GM13977 (cell line): Measurements from ENCODE around the gene RGS3.
A peak's percentile ranks its signal among the peaks of the same experiment; 100 is the strongest.

ENCODE experiments used
- DNase-seq: peaks from one replicate; pipeline ENCODE4 v3.0.0; 2012; ENCODE audit warnings: low spot score
- in situ Hi-C: fragments of 300-500 bp; cut with MboI; formaldehyde crosslinking; loops from one replicate; pipeline ENCODE4 v1.12.0; 2022; ENCODE audit warnings: low sequenced_read_pairs, low pct_unique_long_range_greater_than_20kb, mixed read lengths, inconsistent platforms; ENCODE audit not compliant: unreplicated experiment
- TF ChIP-seq, protein P1 (sequence below): IDR thresholded peaks from 2 replicates; pipeline ENCODE4 v1.5.1; 2012; ENCODE audit warnings: mild to moderate bottlenecking, control low read depth; ENCODE audit not compliant: insufficient read depth; ENCODE audit errors: extremely low read depth, missing control alignments

Gene RGS3

DNA sequence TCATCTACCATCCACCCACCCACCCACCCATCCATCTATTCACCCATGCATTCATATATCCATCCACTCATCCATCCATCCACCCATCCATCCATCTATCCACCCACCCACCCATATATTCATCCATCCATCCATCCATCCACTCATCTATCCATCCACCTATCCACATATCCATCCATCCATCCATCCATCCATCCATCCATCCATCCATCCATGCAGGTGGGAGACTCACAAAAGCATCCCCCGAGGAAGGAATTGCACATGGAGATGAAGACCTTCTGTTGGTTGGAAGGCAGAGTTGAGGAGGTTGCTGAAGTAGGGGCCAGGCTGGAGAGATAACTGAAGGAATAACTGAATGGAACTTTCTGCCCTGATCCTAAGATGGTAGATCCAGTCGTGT, 126.9 kb downstream of the RGS3 start:
- TF ChIP-seq, protein P1, sequence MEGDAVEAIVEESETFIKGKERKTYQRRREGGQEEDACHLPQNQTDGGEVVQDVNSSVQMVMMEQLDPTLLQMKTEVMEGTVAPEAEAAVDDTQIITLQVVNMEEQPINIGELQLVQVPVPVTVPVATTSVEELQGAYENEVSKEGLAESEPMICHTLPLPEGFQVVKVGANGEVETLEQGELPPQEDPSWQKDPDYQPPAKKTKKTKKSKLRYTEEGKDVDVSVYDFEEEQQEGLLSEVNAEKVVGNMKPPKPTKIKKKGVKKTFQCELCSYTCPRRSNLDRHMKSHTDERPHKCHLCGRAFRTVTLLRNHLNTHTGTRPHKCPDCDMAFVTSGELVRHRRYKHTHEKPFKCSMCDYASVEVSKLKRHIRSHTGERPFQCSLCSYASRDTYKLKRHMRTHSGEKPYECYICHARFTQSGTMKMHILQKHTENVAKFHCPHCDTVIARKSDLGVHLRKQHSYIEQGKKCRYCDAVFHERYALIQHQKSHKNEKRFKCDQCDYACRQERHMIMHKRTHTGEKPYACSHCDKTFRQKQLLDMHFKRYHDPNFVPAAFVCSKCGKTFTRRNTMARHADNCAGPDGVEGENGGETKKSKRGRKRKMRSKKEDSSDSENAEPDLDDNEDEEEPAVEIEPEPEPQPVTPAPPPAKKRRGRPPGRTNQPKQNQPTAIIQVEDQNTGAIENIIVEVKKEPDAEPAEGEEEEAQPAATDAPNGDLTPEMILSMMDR: no peak
- DNase-seq: no peak
- in situ Hi-C loops: loop anchor here (5.0 to 10.0 kb wide), 2 partner anchors 72 to 136 kb away; no protein-coding TSS in a partner anchor

DNA sequence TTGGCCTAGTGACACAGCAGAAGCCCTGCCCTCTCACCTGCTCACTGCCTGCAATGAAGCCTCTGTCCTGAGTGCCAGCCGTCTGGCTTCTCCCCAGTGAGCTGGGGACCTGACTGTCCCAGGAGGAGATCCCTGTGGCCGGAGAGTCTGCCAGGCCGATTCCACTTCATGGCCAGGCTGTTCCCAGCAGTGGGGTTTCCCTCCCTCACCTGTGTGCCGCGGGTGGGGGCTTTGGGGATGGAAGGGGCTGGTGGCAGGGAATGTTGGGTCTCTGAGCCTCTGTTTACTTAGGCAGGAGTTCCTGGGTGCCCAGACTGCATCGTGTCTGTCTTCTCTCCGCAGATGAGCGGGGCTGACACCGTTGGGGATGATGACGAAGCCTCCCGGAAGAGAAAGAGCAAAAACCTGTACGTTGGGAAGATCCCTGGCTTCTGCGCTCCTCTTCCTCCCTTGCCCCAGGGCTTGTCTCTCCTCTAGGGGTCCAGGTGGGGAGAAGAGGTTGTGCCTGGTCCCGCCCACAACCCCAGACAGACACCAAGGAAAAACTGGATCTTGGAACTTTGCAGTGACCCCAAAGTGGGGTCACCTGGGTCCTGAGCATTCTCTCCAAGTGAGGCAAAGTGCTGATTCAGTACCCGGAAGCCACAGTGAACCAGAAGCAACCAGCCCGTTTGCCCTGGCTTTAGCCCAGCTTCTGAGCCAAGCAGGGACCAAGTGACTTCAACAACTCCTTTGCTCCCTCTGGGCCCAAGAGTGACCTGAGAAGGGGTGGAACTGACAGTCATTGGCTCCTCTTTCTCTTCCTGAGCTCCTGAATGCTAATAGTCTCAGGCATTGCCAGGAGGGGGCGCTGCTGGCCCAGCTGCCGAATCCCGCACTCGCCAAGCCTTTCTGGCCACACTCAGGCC, 127.7 kb downstream of the RGS3 start:
- in situ Hi-C loops: loop anchor here (5.0 to 10.0 kb wide), 2 partner anchors 71 to 136 kb away; no protein-coding TSS in a partner anchor
- TF ChIP-seq, protein P1: peak; percentile 81
- peak; percentile 75 for DNase-seq

DNA sequence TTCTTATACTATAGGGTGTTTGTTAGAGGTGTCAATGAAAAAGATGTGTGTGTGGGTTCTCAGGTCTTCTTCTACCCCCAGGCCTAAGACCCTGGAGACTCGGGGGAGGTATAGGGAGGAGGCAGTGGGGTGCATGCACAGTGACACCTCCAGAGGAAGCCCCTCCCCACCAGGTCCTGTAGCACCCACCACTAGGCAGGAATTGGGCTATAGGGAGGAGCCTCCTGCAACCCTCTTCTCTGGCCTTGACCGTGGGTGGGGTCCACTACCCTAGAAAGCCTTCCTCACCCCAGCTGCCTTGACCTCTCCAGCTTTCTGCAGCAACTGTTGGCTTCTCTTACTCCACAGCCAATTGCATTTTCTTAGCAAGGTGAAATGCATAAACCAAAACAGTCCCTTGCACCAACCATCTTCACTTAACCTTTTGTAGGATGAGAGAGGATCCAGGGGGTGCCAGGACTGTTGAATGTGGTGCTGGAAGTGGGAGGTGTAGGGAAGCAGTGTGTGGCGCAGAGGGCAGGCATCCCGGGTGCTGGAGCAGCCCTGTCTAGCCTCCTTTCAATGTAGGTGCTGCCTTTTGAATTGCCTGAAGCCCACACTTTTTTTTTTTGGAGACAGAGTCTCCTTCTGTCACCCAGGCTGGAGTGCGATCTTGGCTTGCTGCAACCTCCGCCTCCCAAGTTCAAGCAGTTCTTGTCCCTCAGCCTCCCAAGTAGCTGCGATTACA, 128.5 kb downstream of the RGS3 start:
- TF ChIP-seq, protein P1: no peak
- in situ Hi-C loops: loop anchor here (5.0 to 10.0 kb wide), 2 partner anchors 70 to 137 kb away; no protein-coding TSS in a partner anchor
- DNase-seq: no peak

DNA sequence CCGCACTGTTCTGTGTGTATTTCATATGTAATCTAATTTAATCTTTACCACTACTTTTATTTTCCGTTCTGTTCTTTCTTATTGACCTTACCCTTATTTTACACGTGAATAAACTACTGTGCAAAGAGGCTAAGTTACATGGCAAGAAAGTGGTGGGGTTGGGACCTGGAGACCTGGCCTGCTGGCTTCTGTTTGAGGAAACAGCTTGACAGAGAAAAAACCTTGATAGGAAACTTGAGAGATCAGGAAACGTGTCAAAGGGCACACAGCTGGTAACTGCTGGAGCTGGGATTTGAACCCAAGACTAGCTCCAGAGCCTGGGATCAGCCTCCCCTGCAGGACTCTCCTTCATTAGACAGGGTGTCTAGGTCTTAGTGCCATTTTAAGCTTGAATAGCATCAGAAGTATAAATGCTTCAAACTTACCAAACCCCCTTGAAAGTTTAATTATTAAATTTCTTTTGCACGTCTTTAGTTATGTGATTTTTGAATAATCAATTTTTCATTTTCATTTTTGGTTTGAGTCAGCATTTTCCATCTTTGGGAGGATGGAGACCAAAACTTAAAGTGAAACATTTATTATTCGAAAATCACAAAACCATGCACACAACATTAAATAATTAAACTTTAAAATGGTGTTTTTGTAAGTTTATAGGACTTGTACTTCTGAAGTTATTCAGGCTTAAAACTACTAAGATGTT, 129.5 kb downstream of the RGS3 start:
- in situ Hi-C loops: loop anchor here (5.0 to 10.0 kb wide), 2 partner anchors 69 to 138 kb away; no protein-coding TSS in a partner anchor
- no peak for DNase-seq
- TF ChIP-seq, protein P1: no peak

DNA sequence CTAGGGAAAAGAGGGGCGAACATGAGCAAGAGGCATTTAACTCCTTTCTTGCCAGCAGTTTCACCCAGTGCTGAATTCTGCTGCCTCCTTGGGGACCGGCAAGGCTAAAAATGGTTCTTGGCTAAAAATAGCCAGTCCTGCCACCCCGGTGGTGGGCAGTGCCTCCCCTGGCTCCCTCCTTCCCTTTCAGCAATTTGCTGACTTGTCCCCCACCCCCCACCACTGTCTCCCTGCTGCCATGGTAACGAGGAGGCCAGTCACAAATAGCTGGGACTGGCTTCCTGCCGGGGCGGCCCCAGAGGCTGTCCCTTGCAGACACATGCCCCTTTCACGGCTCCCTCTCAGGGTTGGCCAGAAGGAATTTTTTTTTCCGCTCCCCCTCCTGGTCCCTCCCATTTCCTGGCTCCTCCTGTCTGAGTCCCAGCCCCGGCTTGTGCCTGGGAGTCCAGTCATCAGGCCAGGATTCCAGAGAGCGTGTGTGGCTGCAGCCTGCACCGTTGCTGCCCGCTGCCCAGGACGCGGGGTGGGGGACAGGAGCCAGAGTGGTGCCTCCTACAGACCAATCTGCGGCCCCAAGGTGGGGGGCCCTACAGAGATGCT, 130.3 kb downstream of the RGS3 start:
- TF ChIP-seq, protein P1: no peak
- in situ Hi-C loops: loop anchor here (5.0 to 10.0 kb wide), 2 partner anchors 69 to 139 kb away; no protein-coding TSS in a partner anchor
- DNase-seq: peak; percentile 68
